Epithelial cell of prostate (primary cell): Measurements from ENCODE around the gene AASDHPPT.

Experiments
- DNase-seq: peaks from one replicate; pipeline ENCODE4 v3.0.0-alpha.2; 2011; ENCODE audit warnings: low read depth, low spot score
- H3K27ac ChIP-seq: fragments of 450-650 bp; 2 replicates; pipeline ENCODE4 v1.5.1; 2017; ENCODE audit warnings: mild to moderate bottlenecking

Gene AASDHPPT

DNA sequence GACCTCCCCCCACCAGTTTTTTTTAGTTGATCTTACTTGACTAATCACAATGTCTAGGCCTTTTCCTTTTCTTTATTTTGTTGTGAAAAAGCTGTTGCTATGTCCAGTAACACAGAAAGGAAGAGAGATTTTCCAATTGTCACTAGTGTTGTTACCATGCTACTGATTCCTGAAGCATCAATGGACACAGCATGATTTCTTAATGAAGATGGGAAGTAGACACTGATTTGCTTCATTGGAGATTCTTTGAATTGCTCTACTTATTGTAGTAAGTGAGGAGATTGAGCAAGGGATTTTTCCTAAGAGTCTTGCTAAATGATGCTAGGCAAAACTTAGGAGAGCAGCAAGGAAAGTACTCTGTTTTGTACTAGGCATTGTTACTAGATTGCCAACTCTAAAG is 4.6 kb downstream of the AASDHPPT start:
- no peak for DNase-seq
- no peak overlapping the region for H3K27ac ChIP-seq

DNA sequence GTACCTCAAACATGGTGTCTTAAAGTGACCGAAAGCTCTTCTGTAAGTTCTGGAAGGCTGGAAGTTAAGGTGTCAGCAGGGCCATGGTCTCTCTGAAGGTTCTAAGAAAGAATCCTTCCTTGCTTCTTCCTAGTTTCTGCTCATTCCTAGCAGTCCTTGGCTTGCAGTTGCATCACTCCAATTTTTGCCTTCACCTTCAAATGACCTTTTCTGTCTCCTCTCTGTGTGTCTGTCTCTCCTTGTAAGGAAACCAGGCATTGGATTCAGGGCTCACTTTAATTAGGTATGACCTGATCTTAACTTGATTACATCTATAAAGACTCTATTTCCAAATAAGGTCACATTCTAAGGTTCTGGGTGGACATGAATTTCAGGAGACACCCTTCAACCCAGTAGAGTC is 8.7 kb downstream of the AASDHPPT start:
- peak overlapping the region; percentile 8 for H3K27ac ChIP-seq
- no peak for DNase-seq

DNA sequence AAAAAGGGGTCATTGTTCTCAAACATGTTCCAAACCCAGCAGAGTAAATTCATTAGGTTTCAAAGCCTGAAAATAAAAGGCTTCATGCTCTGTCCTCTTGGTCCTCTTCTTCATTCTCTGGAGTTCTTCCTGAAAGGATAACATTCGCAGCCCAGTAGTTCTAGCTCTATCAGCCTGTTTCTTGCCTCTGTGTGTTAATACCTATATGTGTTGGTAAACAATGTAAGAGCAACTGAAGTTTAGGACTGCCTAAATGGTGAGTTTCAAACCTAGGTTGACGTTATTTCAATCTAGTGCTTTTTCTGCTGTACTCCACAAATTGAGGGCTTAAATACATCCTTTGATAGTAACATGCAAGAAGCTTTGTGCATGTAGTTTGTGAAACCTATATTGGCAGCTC is 9.4 kb downstream of the AASDHPPT start:
- peak overlapping the region; percentile 8 for H3K27ac ChIP-seq
- DNase-seq: no peak

- no peak overlapping the region for H3K27ac ChIP-seq
- DNase-seq: no peak
Measured at GRCh38 chr11:106087815-106088435, 10.5 kb downstream of the AASDHPPT start.

DNA sequence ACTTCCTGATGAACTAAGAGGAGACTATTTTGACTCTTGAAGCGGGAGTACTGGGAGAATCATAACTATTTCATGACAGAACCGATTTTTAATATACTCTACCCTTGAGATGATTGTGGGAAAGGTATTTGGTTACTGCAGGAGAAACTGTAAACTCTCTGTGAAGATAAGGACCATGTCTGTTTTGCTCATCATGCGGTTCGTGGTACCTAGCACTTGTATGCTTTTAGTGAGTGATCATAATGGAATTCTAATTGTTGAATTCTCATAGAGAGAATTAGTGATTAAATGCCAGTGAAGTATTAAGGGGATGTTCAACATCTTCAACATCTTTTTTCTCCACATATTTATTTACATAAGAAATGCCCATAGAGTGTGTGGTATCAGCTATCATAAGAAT is 11.4 kb downstream of the AASDHPPT start:
- no peak for DNase-seq
- H3K27ac ChIP-seq: no peak overlapping the region

DNA sequence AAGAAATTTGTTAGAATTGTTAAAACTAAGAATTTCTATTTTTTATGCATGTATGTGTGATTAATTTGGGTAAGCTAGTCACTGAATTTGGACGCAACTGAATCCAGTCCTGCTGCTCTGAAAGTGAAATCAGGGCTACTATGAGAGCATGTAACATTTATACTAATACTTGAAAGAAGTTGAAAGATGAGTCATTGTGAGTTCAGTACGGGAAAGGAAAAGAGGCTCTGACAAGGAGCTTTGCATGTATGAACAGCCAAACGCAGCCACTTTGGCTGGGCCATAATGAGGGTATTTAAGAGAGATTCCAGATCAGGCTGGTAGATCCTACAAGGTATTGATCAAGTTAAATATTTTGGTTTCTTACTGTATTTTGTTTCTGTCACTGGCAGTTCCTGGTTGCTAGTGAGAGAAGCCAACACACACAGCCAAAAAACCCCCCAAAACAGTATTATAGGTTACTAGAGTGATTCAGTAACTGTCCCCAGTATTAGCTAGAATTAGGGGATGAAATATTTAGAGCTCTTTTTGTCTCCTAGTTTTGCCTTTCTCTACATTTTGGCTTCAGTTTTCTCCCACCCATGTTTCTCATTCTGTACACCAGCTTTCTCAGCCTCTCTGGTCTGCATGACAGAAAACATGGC is 14.1 kb downstream of the AASDHPPT start:
- peak; percentile 51 for DNase-seq
- peak overlapping the region; percentile 63 for H3K27ac ChIP-seq

DNA sequence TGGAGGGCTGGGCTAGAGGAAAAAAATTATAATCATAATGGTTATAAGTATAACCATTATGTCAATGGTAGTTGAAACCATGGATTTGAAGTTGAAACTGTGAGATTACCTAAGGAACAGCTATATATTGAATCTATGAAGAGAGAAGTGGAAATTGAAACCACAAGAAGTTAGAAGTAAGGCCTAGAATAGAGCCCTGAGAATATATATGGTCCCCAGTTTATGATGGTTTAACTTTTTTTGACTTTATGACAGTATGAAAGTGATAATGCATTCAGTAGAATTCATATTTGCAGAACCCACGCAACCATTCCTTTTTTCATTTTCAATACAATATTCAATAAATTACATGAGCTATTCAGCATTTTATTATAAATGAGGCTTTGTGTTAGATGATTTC is 15.0 kb downstream of the AASDHPPT start:
- no peak overlapping the region for H3K27ac ChIP-seq
- no peak for DNase-seq

GRCh38 chr11:106098893-106099553 is 21.6 kb downstream of the AASDHPPT start:
- no peak for DNase-seq
- no peak overlapping the region for H3K27ac ChIP-seq

GRCh38 chr11:106101370-106101769 is 23.9 kb downstream of the AASDHPPT start:
- H3K27ac ChIP-seq: no peak overlapping the region
- no peak for DNase-seq

DNA sequence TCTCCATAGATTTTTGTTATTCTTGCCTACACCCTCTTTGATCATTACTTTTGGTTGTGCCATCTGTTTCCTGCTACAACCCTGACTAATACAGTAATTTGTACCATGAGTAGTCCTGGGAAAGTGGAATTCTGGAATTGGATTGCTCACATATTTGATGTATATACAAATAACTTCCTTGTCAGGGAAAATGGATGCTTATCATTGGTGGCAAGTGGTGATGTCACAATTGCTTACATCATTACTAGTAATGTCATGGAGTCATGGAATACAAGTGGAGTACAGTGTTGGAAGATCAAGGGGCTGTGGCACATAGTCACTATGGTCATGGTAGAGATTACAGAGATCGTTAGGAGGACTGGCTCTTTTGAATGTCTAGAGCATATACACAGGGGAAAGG is 24.4 kb downstream of the AASDHPPT start:
- no peak overlapping the region for H3K27ac ChIP-seq
- DNase-seq: no peak

DNA sequence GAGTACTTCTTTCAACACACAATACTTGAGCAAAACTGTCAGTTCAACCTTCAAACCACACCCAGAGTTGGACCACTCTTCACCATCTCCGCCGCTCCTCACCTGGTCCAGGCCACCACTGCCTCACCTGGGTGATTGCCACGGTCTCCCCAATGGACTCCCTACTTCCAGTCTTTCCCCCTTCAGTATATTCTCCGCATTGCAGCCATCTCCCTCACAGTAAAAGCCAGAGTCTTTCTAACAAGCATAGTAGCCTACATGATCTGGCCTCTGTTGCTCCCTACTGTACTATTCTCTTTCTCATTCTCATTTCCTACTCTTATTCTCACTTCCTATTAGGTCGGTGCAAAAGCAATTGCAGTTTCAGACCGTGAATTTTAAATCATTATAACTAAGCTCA is 28.5 kb downstream of the AASDHPPT start:
- no peak for DNase-seq
- no peak overlapping the region for H3K27ac ChIP-seq

- H3K27ac ChIP-seq: no peak overlapping the region
- no peak for DNase-seq
Measured at GRCh38 chr11:106121570-106122320, 44.3 kb downstream of the AASDHPPT start.

DNA sequence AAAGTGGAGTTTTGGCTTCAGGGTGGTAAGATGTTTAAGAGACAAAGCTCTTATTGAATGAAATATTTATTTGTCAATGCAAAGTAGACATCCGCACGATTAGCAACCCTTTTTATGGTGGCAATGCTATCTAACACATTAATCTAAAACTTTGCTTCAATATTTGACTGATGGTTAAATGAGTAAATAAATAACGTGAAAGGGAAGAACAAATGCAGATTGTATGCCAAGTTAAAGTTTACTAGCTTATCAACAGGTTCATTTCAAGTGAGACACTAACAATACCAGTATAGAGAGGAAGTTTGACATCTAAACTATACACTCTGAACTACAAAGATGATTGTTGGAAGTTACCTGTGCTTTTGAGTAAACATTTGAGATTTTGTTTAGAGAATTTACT is 50.1 kb downstream of the AASDHPPT start:
- no peak for DNase-seq
- no peak overlapping the region for H3K27ac ChIP-seq

GRCh38 chr11:106128740-106129139 is 51.3 kb downstream of the AASDHPPT start:
- no peak for DNase-seq
- H3K27ac ChIP-seq: no peak overlapping the region

- DNase-seq: no peak
- no peak overlapping the region for H3K27ac ChIP-seq
Measured at GRCh38 chr11:106131998-106132397, 54.5 kb downstream of the AASDHPPT start.

GRCh38 chr11:106132582-106133354 is 55.3 kb downstream of the AASDHPPT start:
- no peak overlapping the region for H3K27ac ChIP-seq
- DNase-seq: no peak

DNA sequence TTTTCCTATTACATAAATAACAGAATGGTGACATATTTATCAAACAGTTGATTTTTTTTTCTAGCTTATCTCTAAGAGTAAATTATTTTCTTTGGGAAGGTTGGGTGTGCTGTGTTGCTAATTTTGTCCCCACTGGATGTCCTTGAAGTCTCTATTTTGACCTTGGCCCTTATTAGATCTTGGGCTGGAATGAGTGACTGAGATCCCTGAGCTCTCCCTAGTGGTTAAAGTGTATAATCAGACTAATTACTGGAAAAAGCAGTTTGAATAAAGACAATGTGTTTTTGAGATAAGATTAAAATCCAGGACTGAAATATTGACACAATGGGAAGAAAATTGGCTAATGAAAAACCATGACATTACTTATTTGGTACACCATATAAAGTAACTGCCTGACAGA is 56.1 kb downstream of the AASDHPPT start:
- no peak overlapping the region for H3K27ac ChIP-seq
- DNase-seq: no peak

DNA sequence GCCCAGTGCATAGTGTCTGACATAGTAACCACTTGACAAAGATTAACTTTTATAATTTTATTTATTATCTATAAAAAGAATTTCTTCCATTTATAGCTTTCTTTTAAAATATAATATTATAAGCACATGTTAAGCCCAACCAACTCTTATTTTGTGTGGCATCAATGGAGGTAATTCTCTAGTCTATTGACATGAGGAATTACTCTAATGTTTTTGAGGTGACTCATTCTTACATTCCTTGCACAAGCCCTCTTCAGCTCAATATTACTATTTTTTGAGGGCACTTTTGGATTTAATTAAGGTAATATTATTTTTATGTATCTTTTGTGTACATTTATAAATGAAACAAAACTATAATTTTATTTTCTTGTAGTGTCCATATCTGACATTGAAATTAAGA is 59.6 kb downstream of the AASDHPPT start:
- H3K27ac ChIP-seq: no peak overlapping the region
- DNase-seq: no peak

GRCh38 chr11:106137758-106138157 is 60.3 kb downstream of the AASDHPPT start:
- no peak for DNase-seq

More at GRCh38 chr11:106137758-106138157, 60.3 kb downstream of the AASDHPPT start:
- no peak overlapping the region for H3K27ac ChIP-seq
